H1 (cell line): ENCODE results near the gene MNX1. TPM values are rescaled to one million over a fixed set of nuclear protein-coding genes. Genes with fewer than 3 reads are reported as not detected.
A peak's percentile ranks its signal among the peaks of the same experiment; 100 is the strongest.

Experiments
- EZH2 ChIP-seq: fragments of 200-600 bp; sonication (generic); IDR thresholded peaks from 2 replicates; pipeline ENCODE4 v1.7.1; 2012; ENCODE audit warnings: low read depth, mild to moderate bottlenecking, moderate library complexity, low read length, inconsistent platforms; ENCODE audit not compliant: severe bottlenecking
- GABPA ChIP-seq: IDR thresholded peaks from 2 replicates; pipeline ENCODE4 v1.6.1; 2011; ENCODE audit warnings: mild to moderate bottlenecking, low read length, moderate library complexity, borderline replicate concordance; ENCODE audit not compliant: insufficient read depth
- RNF2 ChIP-seq: fragments of 200-900, 300-1000 bp; sonication (generic); IDR thresholded peaks from 2 replicates; pipeline ENCODE4 v1.7.1; 2016; ENCODE audit warnings: borderline replicate concordance, low read depth, mild to moderate bottlenecking, antibody characterized with exemption, low read length; ENCODE audit not compliant: poor library complexity, severe bottlenecking; ENCODE audit errors: missing control alignments
- SP1 ChIP-seq: IDR thresholded peaks from 2 replicates; pipeline ENCODE4 v1.6.1; 2011; ENCODE audit warnings: low read depth, low read length
- SRF ChIP-seq: IDR thresholded peaks from 2 replicates; pipeline ENCODE4 v1.6.1; 2011; ENCODE audit warnings: mild to moderate bottlenecking, low read depth, low read length, moderate library complexity
- SUZ12 ChIP-seq: fragments of 200-600 bp; sonication (generic); IDR thresholded peaks from 2 replicates; pipeline ENCODE4 v1.6.1; 2012; ENCODE audit warnings: mild to moderate bottlenecking, inconsistent platforms, low read length, moderate library complexity, mixed read lengths
- TAF7 ChIP-seq: optimal IDR thresholded peaks from 2 replicates; pipeline ENCODE3; 2011; ENCODE audit warnings: low read depth, mild to moderate bottlenecking, inconsistent platforms, low read length, moderate library complexity, borderline replicate concordance
- polyA plus RNA-seq, 7 experiments: library from polyadenylated mRNA; depleted of rRNA in 3 of 7; stranded (reverse) in 5 of 7; unstranded in 2 of 7; fragments of >200 nt in 5 of 7; fragments of 200-250 nt in 2 of 7; gene quantifications; 1 replicate in 5 of 7; 2 replicates in 1 of 7; 4 replicates in 1 of 7; pipeline versions ENCODE4 v1.2.1 to v1.2.3, GENCODE V29; 2011 to 2013; ENCODE audit warnings: missing spikeins in 2 of 7, mixed read lengths in 2 of 7
- total RNA-seq: library from RNA; stranded (reverse); fragmentation: NEBNext Ultra II Directional; extraction: Animal tissue kit (Norgen Biotek cat#: 25700); gene quantifications from 2 replicates; pipeline ENCODE4 v1.2.1, GENCODE V29; 2021
- TF ChIP-seq, protein P1 (sequence below): fragments of 300-600 bp; sonication (generic); IDR thresholded peaks from 2 replicates; pipeline ENCODE4 v1.7.1; 2012; ENCODE audit warnings: low read length, moderate library complexity, mild to moderate bottlenecking, inconsistent platforms; ENCODE audit not compliant: insufficient replicate concordance

The MNX1 gene
- total and polyA plus RNA-seq, 2 of the 8 experiments (the other 6 are each of a cell fraction or from before 2014, with no cell fraction given): 0.39 TPM; not detected in 1

DNA sequence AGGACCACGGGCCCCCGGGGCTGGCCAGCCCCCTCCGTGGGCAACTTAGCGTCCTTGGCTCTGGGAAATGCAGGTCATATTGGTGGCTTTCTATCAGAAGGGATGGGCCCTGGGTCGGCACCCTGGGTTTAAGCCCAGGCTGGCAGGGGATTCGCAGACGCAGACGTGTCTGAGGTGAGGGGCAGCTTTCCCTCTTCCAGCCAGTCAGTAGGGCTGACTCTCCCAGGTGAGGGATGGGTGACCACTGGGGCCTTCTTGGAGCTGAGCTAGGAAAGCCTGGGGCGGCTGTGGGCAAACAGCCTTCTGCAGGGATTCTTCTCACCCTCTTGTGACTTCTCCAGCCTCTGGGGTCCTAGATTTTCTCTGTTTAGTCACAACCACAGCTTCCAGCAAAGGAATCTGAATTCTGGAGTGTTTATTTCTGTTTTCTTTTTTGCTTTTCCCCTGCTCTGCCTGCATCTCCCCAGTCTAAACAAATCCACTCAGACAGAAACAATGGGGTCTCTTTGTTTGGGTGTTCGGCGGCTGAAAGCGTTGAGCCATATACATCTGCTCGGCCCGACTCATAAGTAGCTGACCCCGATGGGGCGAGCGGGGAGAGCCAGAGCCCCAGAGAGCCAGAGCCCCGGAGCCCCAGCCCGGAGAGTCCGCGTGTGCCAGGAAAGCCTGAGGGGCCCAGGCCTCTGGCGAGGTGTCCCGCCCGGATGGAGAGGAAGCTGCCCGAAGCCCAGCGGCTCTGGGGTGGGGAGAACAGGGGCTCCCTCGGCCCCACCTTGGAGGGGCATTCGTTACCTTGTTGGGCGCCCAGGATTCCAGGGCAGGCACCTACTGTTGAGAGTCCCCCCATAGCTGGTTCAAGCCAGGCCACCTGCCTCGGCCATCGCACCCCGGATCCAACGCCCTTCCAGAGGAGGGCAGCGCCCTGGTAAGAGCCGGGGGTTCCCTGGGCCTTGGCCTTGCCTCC is 2.0 kb downstream of the MNX1 start (continued):
- TF ChIP-seq, protein P1, sequence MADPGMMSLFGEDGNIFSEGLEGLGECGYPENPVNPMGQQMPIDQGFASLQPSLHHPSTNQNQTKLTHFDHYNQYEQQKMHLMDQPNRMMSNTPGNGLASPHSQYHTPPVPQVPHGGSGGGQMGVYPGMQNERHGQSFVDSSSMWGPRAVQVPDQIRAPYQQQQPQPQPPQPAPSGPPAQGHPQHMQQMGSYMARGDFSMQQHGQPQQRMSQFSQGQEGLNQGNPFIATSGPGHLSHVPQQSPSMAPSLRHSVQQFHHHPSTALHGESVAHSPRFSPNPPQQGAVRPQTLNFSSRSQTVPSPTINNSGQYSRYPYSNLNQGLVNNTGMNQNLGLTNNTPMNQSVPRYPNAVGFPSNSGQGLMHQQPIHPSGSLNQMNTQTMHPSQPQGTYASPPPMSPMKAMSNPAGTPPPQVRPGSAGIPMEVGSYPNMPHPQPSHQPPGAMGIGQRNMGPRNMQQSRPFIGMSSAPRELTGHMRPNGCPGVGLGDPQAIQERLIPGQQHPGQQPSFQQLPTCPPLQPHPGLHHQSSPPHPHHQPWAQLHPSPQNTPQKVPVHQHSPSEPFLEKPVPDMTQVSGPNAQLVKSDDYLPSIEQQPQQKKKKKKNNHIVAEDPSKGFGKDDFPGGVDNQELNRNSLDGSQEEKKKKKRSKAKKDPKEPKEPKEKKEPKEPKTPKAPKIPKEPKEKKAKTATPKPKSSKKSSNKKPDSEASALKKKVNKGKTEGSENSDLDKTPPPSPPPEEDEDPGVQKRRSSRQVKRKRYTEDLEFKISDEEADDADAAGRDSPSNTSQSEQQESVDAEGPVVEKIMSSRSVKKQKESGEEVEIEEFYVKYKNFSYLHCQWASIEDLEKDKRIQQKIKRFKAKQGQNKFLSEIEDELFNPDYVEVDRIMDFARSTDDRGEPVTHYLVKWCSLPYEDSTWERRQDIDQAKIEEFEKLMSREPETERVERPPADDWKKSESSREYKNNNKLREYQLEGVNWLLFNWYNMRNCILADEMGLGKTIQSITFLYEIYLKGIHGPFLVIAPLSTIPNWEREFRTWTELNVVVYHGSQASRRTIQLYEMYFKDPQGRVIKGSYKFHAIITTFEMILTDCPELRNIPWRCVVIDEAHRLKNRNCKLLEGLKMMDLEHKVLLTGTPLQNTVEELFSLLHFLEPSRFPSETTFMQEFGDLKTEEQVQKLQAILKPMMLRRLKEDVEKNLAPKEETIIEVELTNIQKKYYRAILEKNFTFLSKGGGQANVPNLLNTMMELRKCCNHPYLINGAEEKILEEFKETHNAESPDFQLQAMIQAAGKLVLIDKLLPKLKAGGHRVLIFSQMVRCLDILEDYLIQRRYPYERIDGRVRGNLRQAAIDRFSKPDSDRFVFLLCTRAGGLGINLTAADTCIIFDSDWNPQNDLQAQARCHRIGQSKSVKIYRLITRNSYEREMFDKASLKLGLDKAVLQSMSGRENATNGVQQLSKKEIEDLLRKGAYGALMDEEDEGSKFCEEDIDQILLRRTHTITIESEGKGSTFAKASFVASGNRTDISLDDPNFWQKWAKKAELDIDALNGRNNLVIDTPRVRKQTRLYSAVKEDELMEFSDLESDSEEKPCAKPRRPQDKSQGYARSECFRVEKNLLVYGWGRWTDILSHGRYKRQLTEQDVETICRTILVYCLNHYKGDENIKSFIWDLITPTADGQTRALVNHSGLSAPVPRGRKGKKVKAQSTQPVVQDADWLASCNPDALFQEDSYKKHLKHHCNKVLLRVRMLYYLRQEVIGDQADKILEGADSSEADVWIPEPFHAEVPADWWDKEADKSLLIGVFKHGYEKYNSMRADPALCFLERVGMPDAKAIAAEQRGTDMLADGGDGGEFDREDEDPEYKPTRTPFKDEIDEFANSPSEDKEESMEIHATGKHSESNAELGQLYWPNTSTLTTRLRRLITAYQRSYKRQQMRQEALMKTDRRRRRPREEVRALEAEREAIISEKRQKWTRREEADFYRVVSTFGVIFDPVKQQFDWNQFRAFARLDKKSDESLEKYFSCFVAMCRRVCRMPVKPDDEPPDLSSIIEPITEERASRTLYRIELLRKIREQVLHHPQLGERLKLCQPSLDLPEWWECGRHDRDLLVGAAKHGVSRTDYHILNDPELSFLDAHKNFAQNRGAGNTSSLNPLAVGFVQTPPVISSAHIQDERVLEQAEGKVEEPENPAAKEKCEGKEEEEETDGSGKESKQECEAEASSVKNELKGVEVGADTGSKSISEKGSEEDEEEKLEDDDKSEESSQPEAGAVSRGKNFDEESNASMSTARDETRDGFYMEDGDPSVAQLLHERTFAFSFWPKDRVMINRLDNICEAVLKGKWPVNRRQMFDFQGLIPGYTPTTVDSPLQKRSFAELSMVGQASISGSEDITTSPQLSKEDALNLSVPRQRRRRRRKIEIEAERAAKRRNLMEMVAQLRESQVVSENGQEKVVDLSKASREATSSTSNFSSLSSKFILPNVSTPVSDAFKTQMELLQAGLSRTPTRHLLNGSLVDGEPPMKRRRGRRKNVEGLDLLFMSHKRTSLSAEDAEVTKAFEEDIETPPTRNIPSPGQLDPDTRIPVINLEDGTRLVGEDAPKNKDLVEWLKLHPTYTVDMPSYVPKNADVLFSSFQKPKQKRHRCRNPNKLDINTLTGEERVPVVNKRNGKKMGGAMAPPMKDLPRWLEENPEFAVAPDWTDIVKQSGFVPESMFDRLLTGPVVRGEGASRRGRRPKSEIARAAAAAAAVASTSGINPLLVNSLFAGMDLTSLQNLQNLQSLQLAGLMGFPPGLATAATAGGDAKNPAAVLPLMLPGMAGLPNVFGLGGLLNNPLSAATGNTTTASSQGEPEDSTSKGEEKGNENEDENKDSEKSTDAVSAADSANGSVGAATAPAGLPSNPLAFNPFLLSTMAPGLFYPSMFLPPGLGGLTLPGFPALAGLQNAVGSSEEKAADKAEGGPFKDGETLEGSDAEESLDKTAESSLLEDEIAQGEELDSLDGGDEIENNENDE: no peak
- TF ChIP-seq RNF2: peak; percentile 91
- TF ChIP-seq SUZ12: peak; percentile 91
- TF ChIP-seq EZH2: peak; percentile 96
- no peak for TF ChIP-seq TAF7
- no peak for TF ChIP-seq SRF
- no peak for TF ChIP-seq GABPA
- no peak for TF ChIP-seq SP1
